ENCODE data around the gene FGF8. TPM values are rescaled to one million over a fixed set of nuclear protein-coding genes. Genes with fewer than 3 reads are reported as not detected.

Gene FGF8
- total RNA-seq, 2 donors from 2014 or later = not detected

Other genes with a start within 250 kb of the FGF8 start
- gene POLL, start 187.9 kb downstream of the FGF8 start, total RNA-seq = 10 to 100 TPM; 27.1 to 28.6 TPM
- 10 to 100 TPM in 1 of 2 donors, 1 to 10 TPM in 1; 7.3 to 12.9 TPM for gene DPCD, start 187.8 kb downstream of the FGF8 start, total RNA-seq
- 10 to 100 TPM; 57.3 to 57.5 TPM for gene FBXW4, start 80.9 kb downstream of the FGF8 start, total RNA-seq
- gene NPM3, start 7.3 kb upstream of the FGF8 start, total RNA-seq = 10 to 100 TPM; 17.9 to 22.1 TPM
- gene OGA, start 42.3 kb upstream of the FGF8 start, total RNA-seq = 10 to 100 TPM; 81.9 to 83.3 TPM
- 1 to 10 TPM; 2.3 to 3.7 TPM for gene KCNIP2, start 67.7 kb upstream of the FGF8 start, total RNA-seq